ENCODE measurements around the gene PPP1R8.
"Not testable (repeated sequence)": the region's sequence is repeated elsewhere in the genome, so short reads cannot be mapped to it uniquely, and the experiment has no call there.

PPP1R8 gene

GRCh38 chr1:27821761-27822315, 8.7 kb upstream of the PPP1R8 start:
- no peak overlapping the region for H3K4me3 ChIP-seq (ENCODE audit: low read depth in 1 of 2, low read length in 2 of 2)
- ATAC-seq (ENCODE audit: insufficient read depth, low read depth) (no peak), DNase-seq (no peak)
- H2AFZ ChIP-seq (ENCODE audit: low read depth, low read length) = no peak overlapping the region
- H3K27ac ChIP-seq (ENCODE audit: low read length) = no peak overlapping the region
- no peaks in the 10 kb centered on the region for H4K20me1 ChIP-seq (ENCODE audit: insufficient read depth, low read length)
- H3K9me3 ChIP-seq (ENCODE audit: insufficient read depth, low read length, severe bottlenecking) = no peaks in the 10 kb centered on the region
- H3K79me2 ChIP-seq (ENCODE audit: insufficient read depth, low read length) = no peaks in the 10 kb centered on the region
- no peak for TF ChIP-seq EZH2 (IDR thresholded peaks at IDR 0.05; ENCODE audit: borderline replicate concordance, low read depth, low read length, severe bottlenecking)
- TF ChIP-seq CTCF (IDR thresholded peaks at IDR 0.05; ENCODE audit: borderline replicate concordance, extremely low read depth, low read length, poor library complexity, severe bottlenecking) = no peak
- H3K4me1 ChIP-seq (ENCODE audit: insufficient read depth, low read length) = no peaks in the 10 kb centered on the region
- H3K9ac ChIP-seq (ENCODE audit: low read depth, low read length) = no peak overlapping the region
- no peak overlapping the region for H3K4me2 ChIP-seq (ENCODE audit: insufficient read depth, low read length)
- no peaks in the 10 kb centered on the region for H3K27me3 ChIP-seq (ENCODE audit: insufficient read depth, low read length, poor library complexity)
- H3K36me3 ChIP-seq (ENCODE audit: insufficient read depth, low read length) = peaks cover 44% of the 10 kb centered on the region

GRCh38 chr1:27823784-27824183, 6.8 kb upstream of the PPP1R8 start:
- Histone ChIP-seq H3K79me2 (ENCODE audit: insufficient read depth, low read length) (no peaks in the 10 kb centered on the region), H3K4me1 (ENCODE audit: insufficient read depth, low read length) (no peaks in the 10 kb centered on the region), H2AFZ (ENCODE audit: low read depth, low read length) (no peak overlapping the region), H4K20me1 (ENCODE audit: insufficient read depth, low read length) (no peaks in the 10 kb centered on the region), H3K9ac (ENCODE audit: low read depth, low read length) (no peak overlapping the region), H3K4me3 (ENCODE audit: low read depth in 1 of 2, low read length in 2 of 2) (no peak overlapping the region), H3K27me3 (ENCODE audit: insufficient read depth, low read length, poor library complexity) (no peaks in the 10 kb centered on the region), H3K4me2 (ENCODE audit: insufficient read depth, low read length) (no peak overlapping the region), H3K27ac (ENCODE audit: low read length) (no peak overlapping the region), H3K36me3 (ENCODE audit: insufficient read depth, low read length) (peaks cover 26% of the 10 kb centered on the region; the same call in 1 of the 2 replicates), H3K9me3 (ENCODE audit: insufficient read depth, low read length, severe bottlenecking) (no peaks in the 10 kb centered on the region)
- no peak for ATAC-seq (ENCODE audit: insufficient read depth, low read depth)
- DNase-seq = no peak
- TF ChIP-seq EZH2 (IDR thresholded peaks at IDR 0.05; ENCODE audit: borderline replicate concordance, low read depth, low read length, severe bottlenecking) (no peak), CTCF (IDR thresholded peaks at IDR 0.05; ENCODE audit: borderline replicate concordance, extremely low read depth, low read length, poor library complexity, severe bottlenecking) (no peak)

- Histone ChIP-seq H3K4me3 (ENCODE audit: low read depth in 1 of 2, low read length in 2 of 2) (no peak overlapping the region), H3K27ac (ENCODE audit: low read length) (no peak overlapping the region), H4K20me1 (ENCODE audit: insufficient read depth, low read length) (no peaks in the 10 kb centered on the region), H3K36me3 (ENCODE audit: insufficient read depth, low read length) (peaks cover 22% of the 10 kb centered on the region; the same call in 1 of the 2 replicates), H3K9me3 (ENCODE audit: insufficient read depth, low read length, severe bottlenecking) (no peaks in the 10 kb centered on the region), H3K9ac (ENCODE audit: low read depth, low read length) (no peak overlapping the region), H3K79me2 (ENCODE audit: insufficient read depth, low read length) (no peaks in the 10 kb centered on the region), H2AFZ (ENCODE audit: low read depth, low read length) (no peak overlapping the region), H3K4me2 (ENCODE audit: insufficient read depth, low read length) (no peak overlapping the region), H3K4me1 (ENCODE audit: insufficient read depth, low read length) (no peaks in the 10 kb centered on the region), H3K27me3 (ENCODE audit: insufficient read depth, low read length, poor library complexity) (no peaks in the 10 kb centered on the region)
- no peak for TF ChIP-seq EZH2 (IDR thresholded peaks at IDR 0.05; ENCODE audit: borderline replicate concordance, low read depth, low read length, severe bottlenecking)
- no peak for TF ChIP-seq CTCF (IDR thresholded peaks at IDR 0.05; ENCODE audit: borderline replicate concordance, extremely low read depth, low read length, poor library complexity, severe bottlenecking)
- ATAC-seq (ENCODE audit: insufficient read depth, low read depth) = no peak
- DNase-seq = no peak
These were observed 6.2 kb upstream of the PPP1R8 start for GRCh38 chr1:27824411-27824810.

GRCh38 chr1:27829339-27829960, 1.1 kb upstream of the PPP1R8 start:
- DNase-seq; H3K27me3 ChIP-seq (ENCODE audit: insufficient read depth, low read length, poor library complexity); ATAC-seq (ENCODE audit: insufficient read depth, low read depth); H3K9me3 ChIP-seq (ENCODE audit: insufficient read depth, low read length, severe bottlenecking): not testable (repeated sequence)
- Histone ChIP-seq H3K4me1 (ENCODE audit: insufficient read depth, low read length) (peaks cover 39% of the 10 kb centered on the region), H2AFZ (ENCODE audit: low read depth, low read length) (peak overlapping the region; percentile 89; the same call in 1 of the 2 replicates), H4K20me1 (ENCODE audit: insufficient read depth, low read length) (peaks cover 11% of the 10 kb centered on the region; the same call in 1 of the 2 replicates), H3K4me2 (ENCODE audit: insufficient read depth, low read length) (peak overlapping the region; percentile 70), H3K4me3 (ENCODE audit: low read depth in 1 of 2, low read length in 2 of 2) (peak overlapping the region in 1 of 2 experiments; percentile 99; a peak in 2 of 4 replicates), H3K79me2 (ENCODE audit: insufficient read depth, low read length) (peaks cover 41% of the 10 kb centered on the region), H3K9ac (ENCODE audit: low read depth, low read length) (peak overlapping the region; percentile 92), H3K36me3 (ENCODE audit: insufficient read depth, low read length) (peaks cover 18% of the 10 kb centered on the region), H3K27ac (ENCODE audit: low read length) (peak overlapping the region; percentile 79)
